Activated B cell treated with CpG ODN at 0.5 μM for 24 hours (primary cell): ENCODE data around the gene SYT1. TPM values are rescaled to one million over a fixed set of nuclear protein-coding genes. Genes with fewer than 3 reads are reported as not detected.

Source experiments
- ATAC-seq: fragments of 200-7000 bp; cut with Tn5 transposase; one replicate; pipeline ENCODE4 v1.10.0; 2021; ENCODE audit warnings: low read depth, mild to moderate bottlenecking, moderate library complexity
- CTCF ChIA-PET: fragments of 350-600 bp; sonication (Branson Sonifier 250); formaldehyde crosslinking; loops from one replicate; lab custom pipeline; 2021; ENCODE audit warnings: antibody characterized with exemption; lab: Charles Lee
- POLR2A ChIA-PET: fragments of 350-600 bp; sonication (Branson Sonifier 250); formaldehyde crosslinking; loops from one replicate; lab custom pipeline; 2021; ENCODE audit warnings: antibody characterized with exemption; lab: Charles Lee
- DNase-seq: peaks from one replicate; pipeline ENCODE4 v3.0.0; 2022
- H3K27ac Mint-ChIP-seq: one replicate; pipeline ENCODE4 v1.8.0; 2020; ENCODE audit warnings: mixed read lengths
- H3K27me3 Mint-ChIP-seq: one replicate; pipeline ENCODE4 v1.8.0; 2021; ENCODE audit warnings: mixed read lengths
- H3K36me3 Mint-ChIP-seq: one replicate; pipeline ENCODE4 v1.8.0; 2021; ENCODE audit warnings: low read depth, mixed read lengths
- H3K4me1 Mint-ChIP-seq: one replicate; pipeline ENCODE4 v1.8.0; 2021; ENCODE audit warnings: mixed read lengths
- H3K4me3 Mint-ChIP-seq: one replicate; pipeline ENCODE4 v1.8.0; 2020; ENCODE audit warnings: mild to moderate bottlenecking, mixed read lengths
- H3K9me3 Mint-ChIP-seq: one replicate; pipeline ENCODE4 v1.8.0; 2020; ENCODE audit warnings: mixed read lengths
- intact Hi-C: fragments of 100-400 bp; cut with micrococcal nuclease; formaldehyde crosslinking; loops from one replicate; pipeline ENCODE4 v1.15.1; 2024
- total RNA-seq: library from RNA; stranded (reverse); gene quantifications from 2 replicates; pipeline ENCODE4 v1.2.3, GENCODE V29; 2022
- TF ChIP-seq, protein P1 (sequence below): fragments of 200-600 bp; IDR thresholded peaks from one replicate; pipeline ENCODE4 v1.8.0; 2022; ENCODE audit warnings: antibody characterized with exemption, mild to moderate bottlenecking

The SYT1 gene
- total RNA-seq, 1 donor from 2014 or later = 0.49 TPM

DNA sequence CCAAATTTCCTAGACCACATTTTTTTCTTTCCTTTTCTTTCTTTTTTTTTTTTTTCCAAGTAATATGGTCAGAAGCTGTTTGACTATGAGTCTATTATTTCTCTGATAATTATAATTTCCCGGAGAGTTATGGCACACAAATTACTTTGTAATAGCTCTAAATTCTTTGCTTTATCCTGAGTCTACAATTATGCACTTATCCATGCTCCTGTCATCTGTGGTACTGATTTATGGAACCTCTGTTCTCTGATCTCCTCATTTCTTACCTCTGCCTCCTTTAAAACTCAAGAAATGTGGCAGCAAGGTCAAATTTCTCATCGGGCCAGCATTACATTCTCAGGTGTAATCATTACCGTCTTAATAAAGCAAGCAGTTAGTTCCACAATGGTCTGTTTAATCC, 544.1 kb downstream of the SYT1 start:
- Mint-ChIP-seq H3K36me3 (no peaks in the 10 kb centered on the region), H3K4me3 (no peak overlapping the region), H3K27ac (no peak overlapping the region), H3K27me3 (no peaks in the 10 kb centered on the region), H3K9me3 (no peaks in the 10 kb centered on the region), H3K4me1 (no peaks in the 10 kb centered on the region)
- DNase-seq (no peak), ATAC-seq (no peak)
- TF ChIP-seq, protein P1, sequence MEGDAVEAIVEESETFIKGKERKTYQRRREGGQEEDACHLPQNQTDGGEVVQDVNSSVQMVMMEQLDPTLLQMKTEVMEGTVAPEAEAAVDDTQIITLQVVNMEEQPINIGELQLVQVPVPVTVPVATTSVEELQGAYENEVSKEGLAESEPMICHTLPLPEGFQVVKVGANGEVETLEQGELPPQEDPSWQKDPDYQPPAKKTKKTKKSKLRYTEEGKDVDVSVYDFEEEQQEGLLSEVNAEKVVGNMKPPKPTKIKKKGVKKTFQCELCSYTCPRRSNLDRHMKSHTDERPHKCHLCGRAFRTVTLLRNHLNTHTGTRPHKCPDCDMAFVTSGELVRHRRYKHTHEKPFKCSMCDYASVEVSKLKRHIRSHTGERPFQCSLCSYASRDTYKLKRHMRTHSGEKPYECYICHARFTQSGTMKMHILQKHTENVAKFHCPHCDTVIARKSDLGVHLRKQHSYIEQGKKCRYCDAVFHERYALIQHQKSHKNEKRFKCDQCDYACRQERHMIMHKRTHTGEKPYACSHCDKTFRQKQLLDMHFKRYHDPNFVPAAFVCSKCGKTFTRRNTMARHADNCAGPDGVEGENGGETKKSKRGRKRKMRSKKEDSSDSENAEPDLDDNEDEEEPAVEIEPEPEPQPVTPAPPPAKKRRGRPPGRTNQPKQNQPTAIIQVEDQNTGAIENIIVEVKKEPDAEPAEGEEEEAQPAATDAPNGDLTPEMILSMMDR = no peak
- CTCF ChIA-PET = interaction anchor here (1.3 kb wide), 1 partner anchor 329 kb away, joined by 7 read pairs; no protein-coding TSS in a partner anchor
- POLR2A ChIA-PET = no interaction called here
- intact Hi-C loops = loop anchor here (1.0 to 2.0 kb wide), 3 partner anchors 330 to 862 kb away; no protein-coding TSS in a partner anchor

DNA sequence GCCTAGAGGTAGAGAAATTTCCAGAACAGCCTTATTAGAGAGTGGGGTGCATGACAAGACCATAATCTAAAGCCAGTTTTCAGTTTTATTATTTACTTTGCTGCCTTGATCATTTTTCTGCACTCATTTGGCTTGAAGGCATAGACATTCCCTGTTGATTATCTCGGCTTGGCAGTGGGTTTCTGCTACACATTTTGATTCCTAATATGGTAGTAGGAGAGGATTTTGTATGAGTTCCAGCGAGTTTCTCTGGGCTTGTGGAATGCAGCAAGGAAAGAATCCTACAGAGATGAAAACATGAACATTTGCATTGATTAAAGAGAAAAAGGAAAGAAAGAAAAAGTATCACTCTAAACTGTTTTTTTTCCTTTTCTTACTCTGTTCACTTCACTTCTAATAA, 545.0 kb downstream of the SYT1 start:
- intact Hi-C loops = loop anchor here (2.0 kb wide), 1 partner anchor 777 kb away; no protein-coding TSS in a partner anchor
- ChIA-PET CTCF (no interaction called here), POLR2A (no interaction called here)
- Mint-ChIP-seq H3K4me3 (no peak overlapping the region), H3K36me3 (no peaks in the 10 kb centered on the region), H3K9me3 (no peaks in the 10 kb centered on the region), H3K27ac (no peak overlapping the region), H3K4me1 (no peaks in the 10 kb centered on the region), H3K27me3 (no peaks in the 10 kb centered on the region)
- TF ChIP-seq, protein P1 = no peak
- ATAC-seq (no peak), DNase-seq (no peak)

DNA sequence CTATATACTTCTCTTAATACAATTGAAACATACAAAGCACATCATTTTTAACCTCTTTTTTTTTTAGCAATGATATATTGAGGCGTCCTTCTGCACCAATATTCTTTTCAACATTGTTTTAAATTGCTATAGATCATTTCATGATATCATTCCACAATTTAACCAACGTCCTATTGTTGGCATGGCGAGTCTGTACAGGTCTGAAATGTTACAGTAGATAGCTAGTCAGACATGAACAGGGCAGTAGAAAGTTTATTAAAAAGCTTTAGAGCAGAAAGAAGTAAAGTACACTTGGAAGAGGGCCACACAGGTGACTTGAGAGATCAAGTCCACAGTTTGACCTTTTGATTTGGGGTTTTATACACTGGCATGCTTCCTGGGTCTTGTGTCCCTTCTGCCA, 547.2 kb downstream of the SYT1 start:
- no peak for DNase-seq
- TF ChIP-seq, protein P1 = no peak
- ChIA-PET POLR2A (no interaction called here), CTCF (no interaction called here)
- H3K4me3 Mint-ChIP-seq = no peak overlapping the region
- no peaks in the 10 kb centered on the region for H3K36me3 Mint-ChIP-seq
- intact Hi-C loops = no loop called here
- no peak for ATAC-seq
- no peak overlapping the region for H3K27ac Mint-ChIP-seq
- H3K4me1 Mint-ChIP-seq = no peaks in the 10 kb centered on the region
- H3K27me3 Mint-ChIP-seq = no peaks in the 10 kb centered on the region
- no peaks in the 10 kb centered on the region for H3K9me3 Mint-ChIP-seq

DNA sequence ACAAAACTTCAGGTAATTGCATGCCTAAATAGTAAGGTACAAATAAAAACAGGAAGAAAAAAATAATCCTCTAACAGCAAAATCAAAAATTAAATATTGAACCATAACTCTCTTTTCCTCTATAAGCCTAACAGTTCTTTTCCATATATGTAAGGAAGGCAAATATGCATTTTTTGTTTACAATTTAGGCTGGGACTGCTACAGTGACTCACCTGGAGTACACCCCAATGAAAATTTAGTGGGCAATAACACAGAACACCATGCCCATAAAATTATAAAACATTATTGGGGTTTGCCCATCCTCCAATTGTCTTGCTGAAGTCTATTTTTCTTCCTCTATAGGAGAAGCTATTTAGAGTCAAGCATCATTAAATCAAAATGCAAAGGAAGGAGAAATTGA, 549.2 kb downstream of the SYT1 start:
- H3K27me3 Mint-ChIP-seq = no peaks in the 10 kb centered on the region
- DNase-seq (no peak), ATAC-seq (no peak)
- H3K4me1 Mint-ChIP-seq = no peaks in the 10 kb centered on the region
- H3K4me3 Mint-ChIP-seq = no peak overlapping the region
- no peaks in the 10 kb centered on the region for H3K9me3 Mint-ChIP-seq
- TF ChIP-seq, protein P1 = no peak
- intact Hi-C loops = no loop called here
- ChIA-PET CTCF (no interaction called here), POLR2A (no interaction called here)
- H3K36me3 Mint-ChIP-seq = no peaks in the 10 kb centered on the region
- H3K27ac Mint-ChIP-seq = no peak overlapping the region

DNA sequence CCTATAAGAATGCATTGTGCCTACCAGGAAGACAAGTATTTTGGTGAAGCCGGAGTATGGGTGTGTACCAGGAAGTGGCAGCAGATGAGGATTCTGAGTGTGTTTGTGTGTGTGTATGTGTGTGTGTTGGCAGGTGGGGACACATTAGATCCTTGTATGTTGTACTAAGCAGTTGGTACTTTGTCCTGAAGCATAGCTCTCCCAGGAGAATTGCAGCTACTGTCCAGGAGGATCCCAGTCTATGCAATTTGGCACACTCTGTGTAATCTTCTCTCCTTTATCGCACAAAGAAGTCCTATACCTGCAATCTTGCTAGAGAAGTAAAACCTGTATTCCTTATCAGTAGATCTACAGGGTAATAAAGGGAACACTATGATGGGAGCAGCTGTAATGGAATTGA, 549.7 kb downstream of the SYT1 start:
- intact Hi-C loops = no loop called here

More for the DNA sequence above, 549.7 kb downstream of the SYT1 start:
- Mint-ChIP-seq H3K4me1 (no peaks in the 10 kb centered on the region), H3K9me3 (no peaks in the 10 kb centered on the region), H3K36me3 (no peaks in the 10 kb centered on the region), H3K27me3 (no peaks in the 10 kb centered on the region), H3K27ac (no peak overlapping the region), H3K4me3 (no peak overlapping the region)
- POLR2A ChIA-PET = no interaction called here
- no peak for ATAC-seq
- CTCF ChIA-PET = no interaction called here
- TF ChIP-seq, protein P1 = no peak
- DNase-seq = no peak
